Measurements from ENCODE around the gene LIN7B. TPM values are rescaled to one million over a fixed set of nuclear protein-coding genes. Genes with fewer than 3 reads are reported as not detected.

The LIN7B gene
- total and polyA plus RNA-seq, 2 of the 8 experiments (the other 6 are each of a cell fraction or from before 2014, with no cell fraction given) = 4.1 to 4.2 TPM

GRCh38 chr19:49117677-49118564, 3.8 kb downstream of the LIN7B start:
- DNase-seq (ENCODE audit: low read depth in 1 of 2, low spot score in 2 of 2) = no peak
- peaks cover 8 to 19% (median 17%) of the 10 kb centered on the region in 4 experiments for H3K27me3 ChIP-seq (replicated peaks in 1 of 4; ENCODE audit: control insufficient read depth in 3 of 4, extremely low read depth in 1 of 4, insufficient read depth in 3 of 4, low read length in 3 of 4)
- H3K4me1 ChIP-seq (replicated peaks in 1 of 4; ENCODE audit: control insufficient read depth in 3 of 4, insufficient read depth in 4 of 4, low read length in 3 of 4) = peaks cover 0 to 6% (median 4%) of the 10 kb centered on the region in 4 experiments; a peak in 4 of 7 replicates
- peak overlapping the region; percentile 64 to 86 (median 78) for H3K4me3 ChIP-seq (ENCODE audit: extremely low read depth in 1 of 4, insufficient read depth in 2 of 4, low read depth in 3 of 4, low read length in 4 of 4)
- no peak for FAIRE-seq
- H3K36me3 ChIP-seq (ENCODE audit: control insufficient read depth in 2 of 4, insufficient read depth in 4 of 4, low read length in 3 of 4) = no peaks in the 10 kb centered on the region
- H3K23ac ChIP-seq (ENCODE audit: insufficient read length) = no peak overlapping the region
- 87% methylated on average over 26 of the region's 26 CpGs; no CpG with 5 or more reads in 1 of the 2 experiments for WGBS, 2 experiments (ENCODE audit: extremely low coverage in 1 of 2, insufficient coverage in 1 of 2, insufficient read length in 1 of 2, insufficient replicate concordance in 2 of 2, low coverage in 1 of 2, low lambda C conversion rate in 2 of 2, missing lambda C conversion rate in 1 of 2)
- peak overlapping the region; percentile 88; the same call in 1 of the 2 replicates for H2BK15ac ChIP-seq (ENCODE audit: low read length)
- peaks cover 22% of the 10 kb centered on the region for H3K23me2 ChIP-seq (ENCODE audit: low read depth, low read length)
- H3K4ac ChIP-seq (replicated peaks; ENCODE audit: insufficient read length, low read depth, low read length) = peak overlapping the region; percentile 85
- POLR2A ChIA-PET (ENCODE audit: partially characterized antibody) = interaction anchor here (0.9 to 2.1 kb wide), 8 partner anchors 10 to 52 kb away, joined by 3 to 9 read pairs (median 4); no protein-coding TSS in a partner anchor
- H4K91ac ChIP-seq (replicated peaks; ENCODE audit: insufficient read length, low read length) = peak overlapping the region; percentile 65
- H3K56ac ChIP-seq (replicated peaks; ENCODE audit: insufficient read length, low read depth, low read length) = peak overlapping the region; percentile 53
- no peak overlapping the region for H2BK12ac ChIP-seq (ENCODE audit: low read depth, low read length)
- H3K18ac ChIP-seq (ENCODE audit: extremely low read depth, low read length) = peak overlapping the region; percentile 19; the same call in 1 of the 2 replicates
- H4K5ac ChIP-seq (ENCODE audit: insufficient read length, low read depth, low read length) = peak overlapping the region; percentile 54
- H4K20me1 ChIP-seq (replicated peaks in 1 of 2; ENCODE audit: control insufficient read depth in 1 of 2, insufficient read depth in 2 of 2, low read length in 2 of 2) = peaks cover 0 to 9% of the 10 kb centered on the region in 2 experiments
- no peak overlapping the region for H3K27ac ChIP-seq (ENCODE audit: low read depth, low read length)
- H3K4me2 ChIP-seq (ENCODE audit: insufficient read depth in 1 of 2, low read depth in 2 of 2, low read length in 2 of 2) = peak overlapping the region; percentile 67 to 86
- H3K14ac ChIP-seq (ENCODE audit: insufficient read length) = no peak overlapping the region
- H2BK20ac ChIP-seq (ENCODE audit: low read length) = no peak overlapping the region
- H3K79me1 ChIP-seq (ENCODE audit: low read depth, low read length) = peaks cover 2% of the 10 kb centered on the region; the same call in 1 of the 2 replicates
- no peak overlapping the region for H2BK120ac ChIP-seq (replicated peaks; ENCODE audit: low read depth, low read length)
- no peaks in the 10 kb centered on the region for H3K9me3 ChIP-seq (ENCODE audit: insufficient read depth in 2 of 2, low read depth in 1 of 2, low read length in 1 of 2)
- no peak overlapping the region for H2AFZ ChIP-seq (ENCODE audit: low read length)
- CTCF ChIA-PET (ENCODE audit: partially characterized antibody) = interaction anchor here (0.6 to 2.7 kb wide), 8 partner anchors 11 to 108 kb away, joined by 3 to 16 read pairs (median 3); no protein-coding TSS in a partner anchor
- H2AK5ac ChIP-seq (ENCODE audit: low read depth, low read length) = peak overlapping the region; percentile 75; the same call in 1 of the 2 replicates
- H2BK5ac ChIP-seq (ENCODE audit: low read depth, low read length) = peak overlapping the region; percentile 78; the same call in 1 of the 2 replicates
- no peaks in the 10 kb centered on the region for H3K79me2 ChIP-seq (ENCODE audit: control insufficient read depth in 1 of 2, insufficient read depth in 2 of 2, low read length in 2 of 2)
- peak overlapping the region in 1 of 4 experiments; percentile 4; a peak in 2 of 7 replicates for H3K9ac ChIP-seq (replicated peaks in 1 of 4; ENCODE audit: extremely low read depth in 1 of 4, low read depth in 3 of 4, low read length in 3 of 4)
- peak overlapping the region; percentile 94; the same call in 1 of the 2 replicates for H4K8ac ChIP-seq (ENCODE audit: extremely low read depth, insufficient read depth, low read length)
- TF ChIP-seq POU5F1 (IDR thresholded peaks at IDR 0.05; ENCODE audit: low read depth, low read length) = no peak
- no peak for TF ChIP-seq YY1 (IDR thresholded peaks at IDR 0.05; ENCODE audit: low read depth, low read length)
